Panc1 (cell line): ENCODE data around the gene NPDC1. TPM values are rescaled to one million over a fixed set of nuclear protein-coding genes. Genes with fewer than 3 reads are reported as not detected.

Source experiments
- ATAC-seq: fragments of 200-7000 bp; cut with Tn5 transposase; 2 replicates; pipeline ENCODE4 v1.9.1; 2020; ENCODE audit warnings: mild to moderate bottlenecking, moderate library complexity
- BruUV-seq: library from RNA; stranded (reverse); fragments of 400-500 nt; replicated peaks from 2 replicates; lab custom pipeline; 2021; lab: Mats Ljungman, UMichigan
- CTCF ChIA-PET: fragments of 300-600 bp; sonication (Branson Sonifier 250); formaldehyde crosslinking; loops from one replicate; lab custom pipeline; 2022; ENCODE audit warnings: antibody characterized with exemption; lab: Charles Lee
- POLR2A ChIA-PET: fragments of 300-600 bp; sonication (Branson Sonifier 250); formaldehyde crosslinking; loops from one replicate; lab custom pipeline; 2022; ENCODE audit warnings: antibody characterized with exemption; lab: Charles Lee
- DNase-seq: peaks from one replicate; pipeline ENCODE4 v3.0.0-alpha.2; 2010; ENCODE audit warnings: low read depth, low spot score
- H3K27ac ChIP-seq: 2 replicates; pipeline ENCODE4 v1.5.1; 2011; ENCODE audit warnings: mild to moderate bottlenecking, low read length, inconsistent platforms
- H3K27me3 ChIP-seq: fragments of 200-500 bp; sonication (Bioruptor generic); 2 replicates; pipeline ENCODE4 v1.6.0; 2014; ENCODE audit warnings: low read length, inconsistent platforms; ENCODE audit not compliant: control insufficient read depth, insufficient read depth
- H3K36me3 ChIP-seq: fragments of 200-500 bp; sonication (Bioruptor generic); 2 replicates; pipeline ENCODE4 v1.5.1; 2014; ENCODE audit warnings: inconsistent platforms, mild to moderate bottlenecking, low read length, moderate library complexity; ENCODE audit not compliant: control insufficient read depth, insufficient read depth
- H3K4me1 ChIP-seq: 2 replicates; pipeline ENCODE4 v1.5.1; 2011; ENCODE audit warnings: inconsistent platforms, mild to moderate bottlenecking, low read length, moderate library complexity; ENCODE audit not compliant: control insufficient read depth, insufficient read depth
- H3K4me3 ChIP-seq, 2 experiments: 2 replicates each; pipeline ENCODE4 v1.5.1; 2011 to 2012; ENCODE audit warnings: low read depth in 2 of 2, low read length in 2 of 2, mild to moderate bottlenecking in 2 of 2, inconsistent platforms in 1 of 2, moderate library complexity in 1 of 2
- H3K9me3 ChIP-seq: fragments of 200-500 bp; sonication (Bioruptor generic); 2 replicates; pipeline ENCODE4 v1.5.1; 2014; ENCODE audit warnings: low read depth, mild to moderate bottlenecking, inconsistent platforms, low read length, moderate library complexity; ENCODE audit not compliant: control insufficient read depth, insufficient read depth
- CTCF ChIP-seq: fragments of 450-650 bp; IDR thresholded peaks from 2 replicates; pipeline ENCODE4 v1.5.1; 2017; ENCODE audit warnings: mild to moderate bottlenecking
- POLR2AphosphoS5 ChIP-seq: IDR thresholded peaks from 2 replicates; pipeline ENCODE4 v1.6.1; 2012; ENCODE audit warnings: mild to moderate bottlenecking, low read depth, low read length, moderate library complexity
- REST ChIP-seq, 2 experiments: IDR thresholded peaks; 2 replicates each; pipeline ENCODE4 v1.6.1; 2011 to 2012; ENCODE audit warnings: low read depth in 2 of 2, control low read depth in 1 of 2, low read length in 1 of 2, mild to moderate bottlenecking in 1 of 2, moderate library complexity in 1 of 2; ENCODE audit not compliant: insufficient read depth in 1 of 2
- SIN3A ChIP-seq: IDR thresholded peaks from 2 replicates; pipeline ENCODE4 v1.6.1; 2012; ENCODE audit warnings: low read depth, mild to moderate bottlenecking, low read length, moderate library complexity, borderline replicate concordance; ENCODE audit not compliant: insufficient read depth
- TCF7L2 ChIP-seq: IDR thresholded peaks from 2 replicates; pipeline ENCODE4 v1.6.1; 2011; ENCODE audit warnings: mild to moderate bottlenecking, low read depth, low read length, inconsistent platforms
- in situ Hi-C: cut with HindIII; loops from 2 replicates; pipeline ENCODE4 v1.10.0; 2016; ENCODE audit warnings: low sequenced_read_pairs, low pct_unique_long_range_greater_than_20kb
- intact Hi-C: fragments of 100-400 bp; cut with micrococcal nuclease; formaldehyde crosslinking; loops from one replicate; pipeline ENCODE4 v1.10.0; 2022; ENCODE audit not compliant: unreplicated experiment
- total RNA-seq: library from RNA; stranded (reverse); gene quantifications from one replicate; pipeline ENCODE4 v1.2.1, GENCODE V29; 2021; ENCODE audit not compliant: unreplicated experiment

The NPDC1 gene
- total RNA-seq, 1 experiment from 2014 or later: 43.5 TPM

DNA sequence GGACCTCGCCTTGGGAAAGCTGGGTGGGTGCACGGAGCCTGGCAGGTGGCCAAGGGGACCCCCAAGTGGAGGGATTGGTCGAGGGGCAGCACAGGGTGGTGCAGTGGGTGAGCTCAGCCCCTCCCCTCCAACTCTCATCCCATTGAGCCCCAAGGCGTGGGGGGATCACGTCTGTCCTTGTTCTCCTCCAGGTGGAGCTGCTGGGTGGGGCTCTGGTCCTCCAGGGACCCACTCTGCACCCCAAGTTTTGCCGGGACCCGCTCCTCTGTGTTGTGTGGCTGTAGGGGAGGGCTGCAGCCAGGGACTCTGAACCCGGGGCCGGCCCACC is 10.5 kb downstream of the NPDC1 start:
- TF ChIP-seq CTCF: peak; percentile 72; the same call in 1 of the 2 replicates
- no peak for TF ChIP-seq POLR2AphosphoS5

GRCh38 chr9:137034709-137035506 is 11.1 kb downstream of the NPDC1 start:
- H3K27me3 ChIP-seq: no peaks in the 10 kb centered on the region
- H3K4me1 ChIP-seq: peaks cover 5% of the 10 kb centered on the region
- H3K9me3 ChIP-seq: no peaks in the 10 kb centered on the region
- ATAC-seq: peak; percentile 93
- peak overlapping the region in 1 of 2 experiments; percentile 14; a peak in 1 of 4 replicates for H3K4me3 ChIP-seq
- intact Hi-C loops: loop anchor here (10.0 kb wide), 1 partner anchor 90 kb away; the partner anchor contains the start of genes C8G and FBXW5
- TF ChIP-seq SIN3A (no peak), POLR2AphosphoS5 (no peak), TCF7L2 (no peak), CTCF (peak; percentile 90), REST (IDR thresholded peaks at IDR 0.05; ENCODE audit: insufficient read depth in 1 of 2, low read depth in 2 of 2, low read length in 1 of 2) (no peak)
- in situ Hi-C loops: no loop called here
- CTCF ChIA-PET: interaction anchor here (0.5 to 2.0 kb wide), 7 partner anchors 10 to 244 kb away, joined by 3 to 22 read pairs (median 4); no protein-coding TSS in a partner anchor
- H3K27ac ChIP-seq: no peak overlapping the region
- POLR2A ChIA-PET: interaction anchor here (0.6 kb wide), 1 partner anchor 266 kb away, joined by 3 read pairs; no protein-coding TSS in a partner anchor
- DNase-seq: peak; percentile 55
- no TSS peak for BruUV-seq
- no peaks in the 10 kb centered on the region for H3K36me3 ChIP-seq

More for the DNA sequence above, 10.5 kb downstream of the NPDC1 start:
- no peak for DNase-seq
- ATAC-seq: peak; percentile 28
- H3K4me1 ChIP-seq: peaks cover 5% of the 10 kb centered on the region
- no peak overlapping the region for H3K4me3 ChIP-seq
- intact Hi-C loops (loop anchor here (10.0 kb wide), 1 partner anchor 91 kb away; the partner anchor contains the start of genes C8G and FBXW5), in situ Hi-C loops (no loop called here)
- H3K36me3 ChIP-seq: no peaks in the 10 kb centered on the region
- ChIA-PET CTCF (interaction anchor here (0.7 to 2.0 kb wide), 6 partner anchors 10 to 88 kb away, joined by 3 to 22 read pairs (median 4); no protein-coding TSS in a partner anchor), POLR2A (interaction anchor here (0.6 kb wide), 1 partner anchor 266 kb away, joined by 3 read pairs; no protein-coding TSS in a partner anchor)
- no peak overlapping the region for H3K27ac ChIP-seq
- H3K9me3 ChIP-seq: no peaks in the 10 kb centered on the region
- no TSS peak for BruUV-seq
- H3K27me3 ChIP-seq: no peaks in the 10 kb centered on the region
